CD4-positive, alpha-beta T cell treated with Interferon alpha-2 for 1 hour (primary cell): Measurements from ENCODE around the gene ZNF223.

ENCODE experiments used
- DNase-seq, 2 donors: peaks; one replicate each; pipeline ENCODE4 v3.0.0-alpha.2; 2020 to 2022

Gene ZNF223

DNA sequence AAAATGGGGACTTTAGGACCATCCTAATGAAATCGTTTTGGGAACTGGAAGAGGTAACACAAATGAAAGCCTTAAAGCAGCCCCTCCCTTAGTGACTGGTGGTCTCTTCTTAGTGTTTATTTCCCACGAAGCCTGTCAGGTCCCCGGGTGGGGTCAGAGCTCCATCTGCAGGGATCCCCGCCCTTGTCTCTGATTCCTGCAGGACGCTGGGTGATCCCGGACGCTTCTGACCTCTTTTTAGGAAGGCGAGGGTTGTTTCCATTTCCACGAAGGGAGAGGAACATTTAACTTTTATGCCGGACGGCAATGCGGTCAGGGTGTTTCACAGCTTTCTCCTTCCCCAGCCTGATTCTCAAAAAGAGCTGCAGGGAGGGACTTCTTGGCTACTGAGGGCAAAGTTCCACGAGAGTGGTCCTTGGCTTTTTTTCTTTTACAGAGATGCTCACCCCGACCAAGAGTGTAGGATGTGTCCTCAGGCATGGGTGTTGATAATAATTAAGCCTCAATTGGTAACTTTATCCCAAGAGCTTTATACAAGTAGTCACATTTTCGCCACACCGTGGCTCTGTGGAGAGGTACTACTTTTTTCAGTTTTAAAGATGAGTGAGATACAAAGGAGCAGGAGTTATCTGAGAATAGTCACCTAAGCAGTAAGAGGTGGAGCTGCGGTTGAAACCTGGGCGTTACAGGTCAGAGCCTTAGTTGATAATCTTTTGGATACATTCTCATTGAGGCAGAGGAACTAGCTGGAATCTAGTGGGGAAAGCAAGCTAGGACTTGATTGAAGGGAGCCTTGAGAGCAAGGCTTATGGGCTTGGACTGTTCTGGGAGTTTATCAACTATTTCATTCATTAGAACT, 20.9 kb downstream of the ZNF223 start:
- no peak for DNase-seq

DNA sequence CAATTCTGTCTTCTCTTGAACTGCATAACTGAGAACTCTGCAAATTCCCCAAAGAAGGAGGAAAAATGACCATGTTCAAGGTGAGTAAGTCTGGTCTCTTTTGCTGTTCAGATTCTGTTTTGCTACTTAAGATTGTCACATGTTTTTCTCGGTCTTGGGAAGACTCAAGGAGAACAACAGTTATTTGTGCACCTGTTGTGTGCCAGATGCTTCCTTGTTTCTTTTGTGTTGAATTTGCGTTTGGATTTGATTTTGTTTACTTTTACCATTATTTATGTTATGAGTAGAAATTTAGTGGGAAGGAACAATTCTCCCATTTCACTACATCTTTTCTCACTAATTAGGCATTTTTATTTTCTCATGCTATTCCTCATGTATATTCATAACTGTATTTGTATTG, 24.5 kb downstream of the ZNF223 start:
- no peak for DNase-seq

DNA sequence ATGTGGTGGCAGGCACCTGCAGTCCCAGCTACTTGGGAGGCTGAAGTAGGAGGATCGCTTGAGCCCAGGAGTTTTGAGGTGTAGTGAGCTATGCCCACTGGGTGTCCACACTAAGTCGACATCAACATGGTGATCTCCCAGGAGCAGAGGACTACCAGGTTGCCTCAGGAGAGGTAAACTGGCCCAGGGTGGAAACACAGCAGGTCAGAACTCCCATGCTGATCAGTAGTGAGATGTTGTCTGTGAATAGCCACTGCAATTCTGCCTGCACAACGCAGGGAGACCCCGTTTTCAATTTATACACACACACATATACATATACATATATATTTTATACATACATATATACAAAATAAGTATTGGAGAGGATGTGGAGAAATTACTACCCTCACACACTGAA, 40.3 kb downstream of the ZNF223 start:
- DNase-seq = no peak

DNA sequence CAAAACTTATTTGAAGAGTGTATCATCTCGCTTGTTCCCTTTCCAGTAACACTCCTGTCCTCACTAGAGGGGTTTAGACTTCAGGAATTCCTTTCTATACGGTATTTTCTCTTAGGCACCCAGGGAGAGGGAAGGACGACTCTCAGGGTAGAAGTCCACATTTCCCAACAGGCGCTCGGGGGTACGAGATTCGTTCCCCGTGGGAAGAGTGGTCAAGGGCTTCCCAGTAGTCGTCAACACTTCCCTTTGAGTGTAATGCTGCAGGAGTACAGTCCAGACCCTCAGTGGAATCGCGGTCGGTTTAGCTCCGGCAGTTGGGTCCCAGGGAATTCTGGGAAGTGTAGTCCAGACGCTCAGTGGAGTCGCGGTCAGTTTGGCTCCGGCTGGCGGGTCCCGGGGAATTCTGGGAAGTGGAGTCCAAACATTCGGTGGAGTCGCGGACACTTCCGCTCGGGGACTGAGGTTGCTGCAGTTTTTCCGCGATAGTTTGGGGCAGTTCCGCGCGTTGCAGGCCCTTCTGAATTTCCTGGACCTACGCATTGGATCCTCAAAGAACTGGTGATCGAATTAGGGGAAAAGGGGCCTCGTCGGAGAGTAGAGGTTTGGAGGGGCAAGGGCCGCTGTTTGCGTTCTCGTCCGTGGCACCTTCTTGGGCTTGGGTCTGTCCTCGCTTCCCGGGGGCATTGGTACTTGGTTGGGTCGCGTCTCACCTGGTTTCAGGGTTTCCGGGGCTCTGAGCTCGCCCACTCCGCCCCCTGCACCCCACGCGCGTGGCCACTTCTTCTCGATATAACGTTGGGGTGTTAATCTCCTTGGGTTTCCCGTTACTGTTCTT, 42.3 kb downstream of the ZNF223 start, which contains the start of gene ZNF224:
Gene ZNF224, plus strand, starts transcription at position 431 of the 835 bp plus-strand sequence. CDS start 3,513 bp downstream, outside the sequence.
- peak; percentile 86 to 90 for DNase-seq

DNA sequence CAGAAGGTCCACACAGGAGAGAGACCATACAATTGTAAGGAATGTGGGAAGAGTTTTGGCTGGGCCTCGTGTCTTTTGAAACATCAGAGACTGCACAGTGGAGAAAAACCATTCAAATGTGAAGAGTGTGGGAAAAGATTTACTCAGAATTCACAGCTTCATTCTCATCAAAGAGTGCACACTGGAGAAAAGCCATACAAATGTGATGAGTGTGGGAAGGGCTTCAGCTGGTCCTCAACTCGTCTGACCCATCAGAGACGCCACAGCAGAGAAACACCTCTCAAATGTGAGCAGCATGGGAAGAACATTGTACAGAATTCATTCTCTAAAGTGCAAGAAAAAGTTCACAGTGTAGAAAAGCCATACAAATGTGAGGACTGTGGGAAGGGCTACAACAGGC, 55.9 kb downstream of the ZNF223 start:
- no peak for DNase-seq

DNA sequence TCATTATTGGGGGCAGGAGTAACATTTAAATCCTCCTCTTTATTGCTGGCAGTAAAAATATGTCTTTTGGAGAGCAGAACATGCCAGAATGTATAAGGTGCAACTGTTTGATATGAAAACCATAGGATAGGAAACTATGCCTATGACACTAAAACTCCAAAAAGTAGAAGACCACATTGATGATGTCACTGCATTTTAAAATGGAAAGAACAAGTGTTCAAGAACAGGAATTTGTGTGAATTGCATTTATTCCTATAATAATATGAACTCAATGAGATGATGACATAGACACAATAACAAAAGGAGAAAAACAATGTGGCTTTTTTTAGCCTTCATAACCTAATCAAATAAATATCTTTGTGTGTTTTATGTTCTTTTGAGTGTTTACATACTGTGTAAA, 57.6 kb downstream of the ZNF223 start:
- no peak for DNase-seq

DNA sequence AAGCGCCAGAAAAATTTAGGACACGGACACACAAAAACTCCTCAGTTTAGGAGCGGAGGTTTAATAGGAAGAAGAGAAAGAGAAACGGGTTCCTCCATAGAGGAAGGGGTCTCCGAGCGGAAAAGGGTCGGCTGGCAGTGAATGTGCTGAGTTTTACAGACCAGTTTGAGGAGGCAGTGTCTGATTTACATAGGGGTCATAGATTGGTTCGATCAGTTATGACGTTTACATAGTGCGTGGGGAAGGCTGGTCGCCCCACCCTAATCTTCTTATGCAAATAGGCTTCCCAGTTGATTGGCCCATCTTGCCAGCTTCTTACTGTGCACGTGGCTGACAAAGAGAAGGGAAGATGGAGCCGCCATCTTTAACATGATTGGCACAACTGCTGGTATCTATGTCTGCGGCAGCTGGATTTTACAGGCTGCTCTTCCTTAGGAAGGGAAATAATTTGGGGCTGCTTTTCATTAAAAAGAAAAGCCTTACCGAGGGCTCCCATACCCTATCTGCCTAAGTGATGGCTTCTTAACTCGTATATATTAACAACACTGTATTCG, 60.2 kb downstream of the ZNF223 start:
- DNase-seq = no peak

DNA sequence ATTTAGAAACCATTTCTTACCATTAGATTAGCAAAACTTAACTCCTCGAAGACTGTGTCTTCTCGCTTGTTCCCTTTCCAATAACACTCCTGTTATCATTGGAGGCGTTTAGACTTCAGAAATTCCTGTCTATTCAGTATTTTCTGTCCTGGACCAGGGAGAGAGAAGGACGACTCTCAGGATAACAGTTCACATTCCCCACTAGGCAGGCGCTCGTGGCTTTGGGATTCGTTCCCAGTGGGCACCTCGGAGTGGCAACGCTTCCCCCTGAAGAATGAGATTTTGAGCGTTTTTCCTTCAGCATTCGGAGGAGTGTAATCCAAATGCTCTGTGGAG, 60.9 kb downstream of the ZNF223 start:
- no peak for DNase-seq

DNA sequence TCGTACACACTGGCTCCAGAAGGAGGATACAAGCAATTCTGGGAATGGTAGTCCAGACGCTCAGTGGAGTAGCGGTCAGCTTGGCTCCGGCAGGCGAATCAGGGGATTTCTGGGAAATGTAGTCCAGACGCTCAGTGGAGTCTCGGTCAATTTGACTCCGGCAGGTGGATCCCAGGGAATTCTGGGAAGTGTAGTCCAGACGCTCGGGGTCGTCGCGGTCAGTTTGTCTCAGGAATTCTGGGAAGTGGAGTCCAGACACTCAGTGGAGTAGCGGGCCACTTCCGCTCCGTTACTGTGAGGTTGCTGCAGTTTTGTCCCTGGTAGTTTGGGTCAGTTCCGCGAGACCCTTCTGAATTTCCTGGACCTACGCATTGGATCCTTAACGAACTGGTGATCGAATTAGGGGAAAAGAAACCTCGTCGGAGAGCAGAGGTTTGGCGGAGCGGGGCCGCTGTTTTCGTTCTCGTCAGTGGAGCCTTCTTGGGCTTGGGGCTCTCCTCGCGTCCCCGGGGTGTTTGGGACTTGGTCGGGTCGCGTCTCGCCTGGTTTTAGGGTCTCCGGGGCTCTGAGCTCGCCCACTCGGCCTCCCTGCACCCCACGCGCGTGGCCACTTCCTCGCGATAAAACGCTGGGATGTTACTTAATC, 61.4 kb downstream of the ZNF223 start, which contains the start of gene ZNF225:
Gene ZNF225, plus strand, starts transcription at position 262 of the 646 bp plus-strand sequence. CDS start 2,429 bp downstream, outside the sequence.
- peak; percentile 92 to 95 for DNase-seq

DNA sequence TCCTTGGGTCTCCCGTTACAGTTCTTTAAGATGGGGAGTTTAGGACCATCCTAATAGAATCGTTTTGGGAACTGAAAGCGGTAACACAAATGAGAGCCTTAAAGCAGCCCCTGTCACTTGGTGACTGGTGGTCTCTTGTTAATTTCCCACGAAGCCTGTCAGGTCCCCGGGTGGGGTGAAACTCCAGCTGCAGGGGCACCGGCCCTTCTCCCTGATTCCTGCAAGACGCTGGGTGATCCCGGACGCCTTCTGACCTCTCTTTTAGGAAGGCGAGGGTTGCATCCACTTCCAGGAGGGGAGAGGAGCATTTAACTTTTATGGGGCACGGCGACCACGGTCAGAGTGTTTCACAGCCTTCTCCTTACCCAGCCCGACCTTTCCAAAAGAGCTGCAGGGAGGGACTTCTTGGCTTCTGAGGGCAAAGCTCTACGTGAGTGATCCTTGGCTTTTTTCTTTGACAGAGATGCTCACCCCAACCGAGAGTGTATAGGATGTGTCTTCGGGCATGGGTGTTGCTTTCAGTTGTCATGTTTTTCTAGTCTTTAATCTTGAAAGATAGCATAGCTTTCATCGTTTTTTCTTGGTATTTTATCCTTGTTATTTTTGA, 62.1 kb downstream of the ZNF223 start:
- no peak for DNase-seq
